SHP77 treated with DMSO at 0.1 percent for 48 hours (cell line): ENCODE data around the gene COL9A3.
A peak's percentile ranks its signal among the peaks of the same experiment; 100 is the strongest.

Source experiments
- DNase-seq: peaks from one replicate; lab custom pipeline; 2025; lab: John Stamatoyannopoulos, UW

The COL9A3 gene

DNA sequence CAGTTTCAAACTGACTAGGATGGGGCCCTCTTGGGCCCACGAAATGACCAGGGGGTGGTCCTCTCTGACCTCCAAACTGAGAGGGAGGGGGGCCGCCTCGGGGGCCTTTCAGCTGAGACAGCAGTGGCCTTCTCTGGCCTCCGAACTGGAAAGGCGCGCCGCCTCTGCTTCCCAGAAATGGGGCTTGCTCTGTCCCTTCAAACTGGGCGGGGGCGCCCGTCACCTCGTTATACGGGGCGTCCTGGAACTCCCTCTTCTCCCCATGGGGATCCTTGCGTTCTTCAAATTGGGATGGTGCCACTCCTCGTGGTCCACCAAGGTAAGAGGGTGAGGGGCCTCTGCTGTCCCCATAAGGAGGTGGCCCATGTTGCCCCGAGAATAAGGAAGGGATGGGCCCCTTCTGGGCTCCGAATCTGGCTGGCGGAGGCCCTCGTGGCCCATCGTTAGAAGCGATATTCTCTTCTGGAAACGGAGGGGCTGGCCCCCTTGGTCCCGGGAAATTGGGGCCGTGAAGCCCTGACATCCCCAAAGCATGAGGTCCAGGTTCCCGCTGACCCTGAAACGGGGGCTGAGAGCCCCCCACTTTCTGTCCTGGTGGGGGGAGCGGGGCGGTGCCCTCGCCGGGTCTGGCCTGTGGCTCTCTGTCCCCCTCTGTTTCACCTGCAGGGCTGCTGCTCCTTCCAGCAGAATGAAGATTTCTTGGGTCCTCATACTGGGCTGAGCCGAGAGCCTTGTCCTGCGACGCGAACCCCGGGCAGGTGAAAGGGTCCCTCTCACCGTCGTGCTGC is 63.5 kb downstream of the COL9A3 start:
- DNase-seq, result no peak

DNA sequence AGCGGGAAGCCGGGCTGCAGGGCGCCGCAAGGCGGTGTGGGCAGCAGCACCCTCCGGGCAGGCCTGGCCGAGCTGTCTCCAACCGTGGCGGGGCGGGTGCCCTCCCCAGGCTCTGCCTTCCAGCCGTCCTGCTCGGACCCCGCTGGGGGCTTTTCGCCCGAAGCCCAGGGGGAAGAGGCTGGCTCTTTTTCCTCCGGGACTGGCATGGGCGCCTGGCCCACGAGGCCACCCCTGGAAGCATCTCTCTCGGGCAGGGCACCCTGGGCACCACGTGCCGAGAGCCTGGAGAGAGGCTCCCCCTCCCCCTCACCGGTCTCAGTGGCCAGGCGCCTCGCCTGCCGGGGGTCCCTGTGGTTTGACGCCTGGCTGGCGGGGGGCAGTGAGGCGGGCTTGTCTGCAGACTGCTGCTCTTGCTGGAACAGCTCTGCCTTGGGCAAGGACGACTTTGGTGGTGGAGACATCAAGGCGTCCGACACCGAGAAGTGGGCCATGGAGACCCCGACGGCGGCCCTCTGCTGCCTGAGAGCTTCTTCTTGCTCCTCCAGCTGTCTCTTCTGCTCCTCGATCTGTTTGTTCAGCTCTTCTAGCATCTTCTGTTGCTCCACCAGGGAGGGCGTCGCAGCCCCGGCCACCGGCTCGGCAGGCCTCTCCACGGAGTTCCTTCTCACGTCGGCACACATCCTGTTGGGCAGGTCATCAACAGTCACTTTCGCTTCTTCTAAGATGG is 64.2 kb downstream of the COL9A3 start:
- DNase-seq, result no peak

DNA sequence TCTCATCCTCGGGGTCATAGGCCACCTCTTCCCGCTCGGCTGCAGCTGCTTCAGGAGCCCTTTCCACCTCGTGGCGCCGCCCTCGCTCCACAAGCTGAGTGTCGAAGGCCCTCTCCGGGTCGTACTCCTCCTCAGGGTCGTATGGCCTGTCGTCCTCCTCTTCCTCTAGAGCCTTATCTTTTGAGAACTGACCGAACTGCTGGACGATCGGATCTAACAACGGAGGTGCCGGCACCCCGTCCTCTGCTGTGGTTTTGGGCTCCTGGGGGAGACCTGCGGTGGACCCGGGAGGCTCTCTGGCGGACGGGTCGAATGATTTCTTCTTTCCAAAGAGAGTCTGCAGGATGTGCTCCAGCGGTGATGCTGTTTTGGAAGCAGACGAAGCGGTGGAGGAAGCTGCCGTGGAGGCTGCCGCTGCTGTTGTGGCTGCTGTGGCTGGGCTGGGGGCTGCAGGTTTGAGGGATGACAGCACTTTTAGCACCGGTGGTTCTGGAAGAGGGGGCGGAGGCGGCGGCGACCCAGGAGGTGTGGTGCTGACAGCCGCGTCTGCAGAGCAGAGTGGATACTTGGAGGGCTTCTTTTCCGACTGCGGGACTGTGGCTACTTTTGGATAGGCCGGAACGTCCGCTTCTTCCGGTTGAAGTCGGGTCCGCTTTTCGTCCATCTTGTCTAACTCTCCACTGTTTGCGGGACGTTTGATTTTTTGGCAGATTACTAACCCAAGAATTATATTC is 65.0 kb downstream of the COL9A3 start:
- DNase-seq, result no peak

DNA sequence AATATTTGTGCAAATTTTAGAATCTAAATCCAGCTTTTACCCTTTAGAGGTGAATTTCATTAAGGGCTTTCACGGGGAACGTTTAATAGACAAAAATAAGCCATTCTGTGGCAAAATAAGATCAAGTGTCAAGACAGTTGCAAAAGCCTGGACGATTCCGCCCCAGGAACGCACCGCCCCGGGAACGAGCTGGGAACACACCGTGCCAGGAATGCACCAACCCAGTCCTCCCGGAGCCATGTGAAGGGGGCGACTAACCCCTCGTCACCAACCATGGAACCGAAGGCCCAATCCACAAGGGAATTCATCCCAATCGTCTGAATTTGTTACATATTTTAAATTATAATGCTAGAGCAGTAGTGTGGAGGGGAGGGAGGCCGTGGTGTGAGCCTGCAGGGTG is 65.6 kb downstream of the COL9A3 start:
- DNase-seq, result no peak

DNA sequence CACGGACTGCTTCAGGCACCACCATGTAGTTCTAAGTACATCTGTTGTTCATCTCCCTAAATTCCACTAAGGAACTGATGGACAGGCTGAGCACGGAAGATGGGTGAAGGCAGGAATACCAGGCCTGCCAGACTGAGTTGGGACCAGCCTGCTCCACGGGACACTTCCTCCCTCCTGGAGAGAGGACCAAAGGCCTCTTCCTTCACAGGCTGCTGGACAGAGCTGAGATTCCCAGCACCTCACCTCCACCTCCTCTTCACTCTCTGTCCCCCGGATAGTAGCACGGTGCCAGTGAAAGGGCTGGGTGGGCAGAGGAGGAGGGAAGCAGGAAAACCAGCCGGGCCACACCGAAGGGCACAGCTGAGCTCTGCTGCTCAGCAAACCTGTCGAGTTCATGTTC is 67.7 kb downstream of the COL9A3 start:
- DNase-seq, result no peak

DNA sequence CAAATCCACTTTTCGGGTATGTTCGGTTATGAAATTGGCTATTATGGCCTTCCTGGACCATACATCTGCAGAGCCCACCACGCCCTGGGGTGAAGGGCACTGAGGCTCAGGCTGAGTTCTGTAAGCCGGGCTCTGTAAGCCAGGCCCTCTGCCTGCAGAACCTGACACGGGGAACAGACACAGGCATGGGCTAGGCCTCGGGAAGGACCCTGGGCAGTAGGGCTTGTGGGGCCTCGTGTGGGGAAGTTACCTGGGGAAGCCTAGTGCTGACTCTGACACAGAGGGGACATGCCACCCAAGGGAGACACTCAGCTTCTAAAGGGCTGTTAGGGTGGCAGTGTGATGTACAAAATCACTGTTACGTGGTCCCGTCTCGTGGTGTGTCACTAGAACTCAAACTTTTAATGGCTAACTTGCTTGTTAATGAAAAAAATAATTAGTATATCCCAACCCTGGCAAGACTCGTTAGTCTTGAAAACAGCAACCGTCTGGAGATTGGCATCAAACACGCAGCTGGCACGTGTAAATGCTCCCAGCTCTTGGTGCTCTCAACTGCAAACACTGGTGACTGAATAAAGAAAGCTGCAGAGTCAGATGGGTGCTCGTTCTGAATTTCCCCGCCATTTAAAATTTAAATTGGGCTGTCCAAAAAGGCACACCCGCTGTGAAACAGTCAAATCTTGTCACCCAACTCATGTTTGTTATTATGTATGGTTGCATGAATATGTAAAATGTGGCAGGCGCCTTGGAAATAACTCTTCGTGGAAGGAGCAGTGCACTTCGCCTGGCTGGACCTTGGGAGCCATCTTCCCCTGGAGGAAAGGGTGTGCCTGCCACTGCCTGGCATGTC is 68.4 kb downstream of the COL9A3 start:
- DNase-seq, result no peak

DNA sequence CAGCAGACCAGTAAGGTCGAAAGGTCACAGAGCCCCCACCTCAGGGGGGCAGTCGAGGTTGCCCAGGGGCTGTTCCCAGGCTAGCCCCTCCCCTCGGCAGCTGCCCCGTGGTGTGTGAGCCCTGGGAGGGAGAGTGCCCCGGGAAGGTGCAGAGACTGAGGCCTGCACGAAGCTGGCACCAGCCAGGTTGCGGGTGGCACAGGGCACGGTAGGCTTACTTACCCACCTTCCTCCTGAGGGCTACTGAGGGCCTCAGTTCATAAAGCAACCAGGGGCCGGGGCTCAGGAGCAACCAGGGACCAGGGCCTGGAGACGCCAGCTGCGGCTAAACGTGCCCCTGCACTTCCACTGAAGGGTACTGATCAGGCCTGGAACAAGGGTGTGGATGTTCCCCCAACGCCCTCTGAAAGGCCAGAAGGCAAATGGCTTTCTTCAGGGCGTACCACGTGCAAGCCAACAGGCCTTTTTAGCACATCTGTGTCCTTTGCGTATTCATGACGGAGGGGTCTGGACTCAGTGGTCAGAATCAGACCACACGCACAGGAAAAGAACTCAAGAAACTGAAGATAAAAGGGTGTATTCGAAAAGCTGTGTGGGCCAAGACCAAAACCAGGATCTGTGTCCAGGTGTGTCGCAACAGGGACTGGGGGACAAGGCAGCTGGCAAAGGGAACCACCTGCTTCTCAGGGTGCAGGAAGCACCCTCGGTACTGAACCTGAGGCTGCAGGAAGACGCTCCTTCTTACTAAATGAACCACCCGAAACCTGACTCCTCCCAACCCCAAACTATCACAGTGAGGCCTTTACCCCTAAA is 69.3 kb downstream of the COL9A3 start:
- no peak for DNase-seq

DNA sequence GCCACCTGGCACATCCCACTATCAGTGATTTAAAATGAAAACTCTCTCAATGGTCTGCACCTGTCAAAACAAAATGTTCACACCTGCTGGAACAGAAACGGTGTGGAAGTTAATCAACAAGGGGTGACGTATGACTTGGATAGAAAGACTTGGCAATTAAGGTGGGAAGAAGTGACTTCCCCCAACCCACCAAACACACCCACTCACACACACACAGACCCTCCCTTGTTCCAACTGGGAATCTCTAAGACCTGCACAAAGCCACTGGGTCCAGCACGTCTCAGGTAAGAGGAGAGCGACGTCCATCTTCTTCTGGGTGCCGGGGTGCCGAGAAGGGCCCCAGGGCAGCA is 69.8 kb downstream of the COL9A3 start:
- DNase-seq, result peak; percentile 71

DNA sequence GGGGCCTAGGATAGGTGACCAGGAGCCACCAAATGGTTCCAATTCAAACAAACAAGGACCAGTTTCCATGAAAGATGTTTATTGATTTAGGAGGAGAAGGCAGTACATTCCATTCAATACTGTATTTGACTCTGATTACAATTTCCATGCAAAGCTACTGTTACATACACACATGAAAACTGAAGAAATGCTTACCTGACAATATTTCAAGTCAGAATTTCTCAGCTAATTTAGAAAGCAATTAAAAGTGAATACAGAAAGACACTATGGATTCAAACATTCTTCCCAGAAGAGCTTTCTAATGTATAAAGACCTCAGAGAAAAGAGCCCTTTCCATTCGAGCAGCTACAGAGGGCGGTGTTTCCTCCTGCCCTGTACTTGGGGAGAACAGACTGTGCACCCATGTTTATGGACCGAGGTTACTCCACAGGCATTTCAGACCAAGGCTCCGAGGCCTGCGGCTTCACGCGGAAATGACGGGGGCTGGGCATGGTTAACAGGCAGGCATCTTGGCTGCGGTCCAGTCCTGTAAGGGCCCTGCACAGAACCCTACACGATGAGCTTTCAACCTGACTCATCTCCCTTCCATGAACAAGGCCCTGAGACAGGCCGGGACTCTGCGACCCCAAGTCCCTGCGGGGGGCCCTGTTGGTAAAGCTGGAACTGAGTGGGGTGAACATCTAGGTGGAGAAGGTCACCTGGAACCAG is 70.5 kb downstream of the COL9A3 start:
- peak; percentile 79 for DNase-seq

DNA sequence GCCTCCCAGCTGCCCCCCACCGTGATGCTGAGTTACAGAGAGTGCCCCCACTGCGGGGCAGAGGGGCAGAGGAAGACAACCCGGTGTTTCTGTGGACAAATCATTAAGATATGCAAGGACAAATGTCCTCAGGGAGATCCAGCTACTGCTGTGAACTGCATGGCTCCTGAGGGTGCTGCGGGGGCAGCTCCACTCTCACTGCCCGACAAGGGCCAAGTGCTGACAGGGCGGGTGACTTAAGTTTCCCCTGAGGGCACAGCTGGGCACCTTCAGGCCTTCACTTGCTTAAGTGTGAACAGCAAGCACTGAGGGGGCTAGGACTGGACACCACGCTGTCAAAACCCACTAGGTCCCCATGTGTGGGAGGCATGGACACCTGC is 71.0 kb downstream of the COL9A3 start:
- DNase-seq, result no peak

DNA sequence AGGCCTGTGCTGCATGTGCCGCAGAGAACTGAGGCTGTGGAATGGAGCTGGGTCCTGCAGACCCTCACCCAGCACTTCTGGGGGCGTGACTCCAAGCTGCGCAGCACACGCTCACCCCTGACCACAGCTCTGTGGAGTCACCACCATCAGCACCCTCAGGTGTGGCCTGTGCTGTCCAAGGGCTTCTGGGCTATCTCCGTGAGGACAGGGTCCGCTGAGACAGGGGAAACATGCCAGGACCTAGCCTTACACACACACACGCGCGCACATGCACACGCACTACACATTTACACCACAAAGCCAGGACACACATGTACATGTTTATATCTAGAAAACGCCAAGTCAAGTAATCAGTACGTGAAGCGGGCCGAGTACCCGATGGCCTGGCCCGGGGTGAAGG is 71.6 kb downstream of the COL9A3 start:
- DNase-seq, result no peak

DNA sequence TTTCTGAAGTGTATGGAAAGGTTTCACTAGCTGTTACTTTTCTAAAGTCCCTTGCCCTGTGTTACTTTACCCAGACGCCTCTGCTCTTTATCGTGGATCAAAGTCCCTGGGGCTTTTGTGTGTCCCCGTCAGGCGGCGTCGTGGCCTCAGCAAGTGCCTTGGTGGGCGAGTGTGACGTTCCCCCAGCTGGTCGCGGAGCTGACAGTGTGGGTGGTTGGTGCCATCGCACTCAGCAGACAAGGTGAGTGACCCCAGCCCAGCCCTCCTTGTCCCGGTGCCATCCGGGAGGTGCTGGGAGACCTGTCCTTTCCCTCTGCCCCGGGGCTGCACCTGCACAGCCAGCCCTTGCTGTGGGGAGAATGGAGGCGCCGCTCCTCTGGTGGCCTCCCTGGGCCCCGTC is 72.1 kb downstream of the COL9A3 start:
- DNase-seq, result no peak

DNA sequence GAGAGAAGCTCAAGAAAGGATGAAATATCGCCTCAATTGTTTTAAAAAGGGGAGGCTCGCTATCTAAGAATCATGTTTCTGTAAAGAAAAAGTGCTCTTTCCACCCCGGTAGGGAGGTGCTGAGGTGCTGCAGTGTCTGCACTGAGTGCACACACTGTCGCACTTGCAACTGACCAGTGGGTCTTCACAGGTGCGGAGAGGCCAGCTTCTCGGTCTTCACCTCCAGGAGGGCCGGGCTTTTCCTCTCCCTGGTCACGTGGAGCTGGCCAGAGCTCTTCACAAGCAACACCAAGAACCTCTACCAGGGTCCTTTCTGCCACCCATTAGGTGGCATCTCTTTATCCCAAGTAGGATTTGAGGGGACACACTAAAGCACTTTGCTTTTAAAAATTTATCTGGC is 72.6 kb downstream of the COL9A3 start:
- DNase-seq, result no peak

DNA sequence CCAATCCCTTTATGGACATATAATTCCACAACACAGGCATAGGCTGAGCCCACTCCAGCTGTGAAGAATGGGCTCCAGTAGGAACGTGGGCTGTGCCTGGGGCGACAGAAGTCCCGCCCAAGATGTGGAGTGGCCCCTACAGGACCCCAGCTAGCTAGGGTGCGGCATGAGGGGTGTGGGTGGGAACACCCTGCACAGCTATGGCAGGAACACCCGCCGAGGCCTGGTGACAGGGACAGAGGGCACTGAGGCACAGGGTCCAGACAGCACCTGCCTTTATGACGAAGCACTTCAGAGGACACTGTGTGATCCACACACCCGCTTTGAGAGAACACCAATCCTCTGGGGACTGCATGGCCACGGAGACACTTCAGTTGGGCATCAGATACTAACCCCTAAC is 73.0 kb downstream of the COL9A3 start:
- no peak for DNase-seq

DNA sequence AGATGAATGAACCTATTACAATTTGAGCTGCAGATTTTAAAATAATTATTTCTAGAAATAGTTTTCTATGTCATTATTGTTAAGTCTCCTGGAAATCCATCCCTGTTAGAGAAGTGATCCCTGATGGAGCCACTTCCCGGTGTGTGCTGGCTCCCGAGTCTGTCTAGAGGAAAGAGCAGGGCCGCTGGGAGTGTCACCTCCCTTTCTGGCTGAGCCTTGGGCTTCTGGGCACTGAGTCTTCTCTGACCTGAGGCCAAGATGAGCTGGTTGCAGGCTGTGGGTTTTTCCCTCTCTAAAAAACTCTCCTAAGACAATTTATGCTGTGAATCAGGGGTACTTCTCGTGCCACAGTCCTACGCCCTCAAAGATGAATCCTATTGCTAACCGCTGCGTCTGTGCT is 73.6 kb downstream of the COL9A3 start:
- DNase-seq, result no peak
